PFSK-1 (cell line): Measurements from ENCODE around the gene GABPB1.

Experiments
- FOXP2 ChIP-seq: optimal IDR thresholded peaks from 2 replicates; pipeline ENCODE3; 2011; ENCODE audit warnings: borderline replicate concordance, control low read depth, inconsistent platforms; ENCODE audit not compliant: insufficient read depth; ENCODE audit errors: extremely low read length, extremely low read depth
- POLR2AphosphoS5 ChIP-seq: IDR thresholded peaks from 2 replicates; pipeline ENCODE4 v1.6.1; 2012; ENCODE audit warnings: low read depth, mild to moderate bottlenecking, control low read depth, low read length, moderate library complexity
- REST ChIP-seq, 2 experiments: IDR thresholded peaks; 2 replicates each; pipeline versions ENCODE4 v1.6.1 to v1.8.0; 2011 to 2012; ENCODE audit warnings: low read depth in 2 of 2, low read length in 2 of 2, control low read depth in 1 of 2, inconsistent platforms in 1 of 2, mild to moderate bottlenecking in 1 of 2, moderate library complexity in 1 of 2; ENCODE audit not compliant: insufficient read depth in 1 of 2
- SIN3A ChIP-seq: IDR thresholded peaks from 2 replicates; pipeline ENCODE4 v1.6.1; 2012; ENCODE audit warnings: mild to moderate bottlenecking, low read length, moderate library complexity, borderline replicate concordance; ENCODE audit not compliant: insufficient read depth
- TAF1 ChIP-seq: IDR thresholded peaks from 2 replicates; pipeline ENCODE4 v1.6.1; 2012; ENCODE audit warnings: low read length, control low read depth, borderline replicate concordance; ENCODE audit not compliant: insufficient read depth

The GABPB1 gene

GRCh38 chr15:50315814-50316630 is 39.0 kb downstream of the GABPB1 start:
- TF ChIP-seq SIN3A = no peak
- TF ChIP-seq TAF1 = no peak
- TF ChIP-seq FOXP2 = no peak
- TF ChIP-seq POLR2AphosphoS5 = no peak
- no peak for TF ChIP-seq REST (IDR thresholded peaks at IDR 0.05; ENCODE audit: insufficient read depth in 1 of 2, low read depth in 2 of 2, low read length in 2 of 2)

- TF ChIP-seq POLR2AphosphoS5 = no peak
- TF ChIP-seq TAF1 = no peak
- TF ChIP-seq SIN3A = no peak
- no peak for TF ChIP-seq FOXP2
- no peak for TF ChIP-seq REST (IDR thresholded peaks at IDR 0.05; ENCODE audit: insufficient read depth in 1 of 2, low read depth in 2 of 2, low read length in 2 of 2)
Measured at GRCh38 chr15:50312636-50313035, 42.4 kb downstream of the GABPB1 start.

- no peak for TF ChIP-seq SIN3A
- TF ChIP-seq FOXP2 = no peak
- TF ChIP-seq REST (IDR thresholded peaks at IDR 0.05; ENCODE audit: insufficient read depth in 1 of 2, low read depth in 2 of 2, low read length in 2 of 2) = no peak
- no peak for TF ChIP-seq TAF1
- no peak for TF ChIP-seq POLR2AphosphoS5
Measured at GRCh38 chr15:50307799-50308198, 47.2 kb downstream of the GABPB1 start.

GRCh38 chr15:50304836-50305235 is 50.2 kb downstream of the GABPB1 start:
- TF ChIP-seq POLR2AphosphoS5 (no peak), TAF1 (no peak), FOXP2 (no peak), SIN3A (no peak), REST (IDR thresholded peaks at IDR 0.05; ENCODE audit: insufficient read depth in 1 of 2, low read depth in 2 of 2, low read length in 2 of 2) (no peak)

GRCh38 chr15:50302581-50302980 is 52.4 kb downstream of the GABPB1 start:
- TF ChIP-seq SIN3A = no peak
